B cell (primary cell): ENCODE data around the gene FZD1. TPM values are rescaled to one million over a fixed set of nuclear protein-coding genes. Genes with fewer than 3 reads are reported as not detected.

Source experiments
- ATAC-seq: fragments of 200-7000 bp; cut with Tn5 transposase; one replicate; pipeline ENCODE4 v1.10.0; 2021; ENCODE audit warnings: low read depth, mild to moderate bottlenecking, moderate number of reproducible peaks, moderate library complexity
- CTCF ChIA-PET: fragments of 350-600 bp; sonication (Branson Sonifier 250); formaldehyde crosslinking; loops from one replicate; lab custom pipeline; 2021; ENCODE audit warnings: antibody characterized with exemption, inconsistent platforms; lab: Charles Lee
- POLR2A ChIA-PET: fragments of 350-600 bp; sonication (Branson Sonifier 250); formaldehyde crosslinking; loops from one replicate; lab custom pipeline; 2021; ENCODE audit warnings: antibody characterized with exemption; lab: Charles Lee
- DNase-seq: peaks from one replicate; pipeline ENCODE4 v3.0.0; 2013
- H2AFZ ChIP-seq: 2 replicates; pipeline ENCODE4 v1.6.1; 2012; ENCODE audit warnings: mild to moderate bottlenecking, low read depth, low read length; ENCODE audit not compliant: insufficient read depth, poor library complexity, severe bottlenecking
- H3K27ac ChIP-seq, 2 donors: 1 replicate in 1 of 2; 2 replicates in 1 of 2; pipeline ENCODE4 v1.5.1; 2012 to 2013; ENCODE audit warnings: low read length in 2 of 2, mild to moderate bottlenecking in 2 of 2, moderate library complexity in 1 of 2
- H3K27me3 ChIP-seq, 4 experiments: fragments of 200-600 bp in 1 of 4; sonication (generic) in 1 of 4; replicated peaks in 1 of 4; 1 replicate in 2 of 4; 2 replicates in 2 of 4; pipeline versions ENCODE4 v1.6.1 to v1.7.0; 2013 to 2016; ENCODE audit warnings: low read length in 3 of 4, mild to moderate bottlenecking in 2 of 4, mixed read lengths in 1 of 4, moderate library complexity in 1 of 4; ENCODE audit not compliant: insufficient read depth in 4 of 4, control insufficient read depth in 3 of 4; ENCODE audit errors: control extremely low read depth in 1 of 4
- H3K36me3 ChIP-seq, 2 experiments: replicated peaks in 1 of 2; 1 replicate in 1 of 2; 2 replicates in 1 of 2; pipeline versions ENCODE4 v1.6.1 to v1.7.1; 2013; ENCODE audit warnings: low read length in 1 of 2; ENCODE audit not compliant: insufficient read depth in 2 of 2, control insufficient read depth in 1 of 2; ENCODE audit errors: control extremely low read depth in 1 of 2, extremely low read depth in 1 of 2
- H3K4me1 ChIP-seq, 2 donors: fragments of 200-600 bp in 1 of 2; sonication (generic) in 1 of 2; 1 replicate in 1 of 2; 2 replicates in 1 of 2; pipeline versions ENCODE4 v1.5.1 to v1.6.1; 2013 to 2017; ENCODE audit warnings: low read length in 2 of 2; ENCODE audit not compliant: control insufficient read depth in 2 of 2, insufficient read depth in 2 of 2
- H3K4me2 ChIP-seq: replicated peaks from 2 replicates; pipeline ENCODE3; 2012; ENCODE audit warnings: mild to moderate bottlenecking, low read depth, low read length; ENCODE audit not compliant: poor library complexity, severe bottlenecking
- H3K4me3 ChIP-seq, 5 experiments: fragments of 200-600 bp in 1 of 5; sonication (generic) in 1 of 5; 1 replicate in 3 of 5; 2 replicates in 2 of 5; pipeline versions ENCODE4 v1.5.1 to v1.7.0; 2011 to 2016; ENCODE audit warnings: low read length in 4 of 5, mild to moderate bottlenecking in 4 of 5, low read depth in 2 of 5, control low read depth in 1 of 5, moderate library complexity in 1 of 5; ENCODE audit not compliant: insufficient read depth in 1 of 5; ENCODE audit errors: control extremely low read depth in 1 of 5, extremely low read depth in 1 of 5
- H3K79me2 ChIP-seq: fragments of 200-600 bp; sonication (generic); one replicate; pipeline ENCODE4 v1.6.0; 2016; ENCODE audit warnings: low read length; ENCODE audit not compliant: control insufficient read depth, insufficient read depth
- H3K9ac ChIP-seq: fragments of 200-600 bp; sonication (generic); 2 replicates; pipeline ENCODE4 v1.6.1; 2017; ENCODE audit warnings: mild to moderate bottlenecking, low read length, moderate library complexity
- H3K9me3 ChIP-seq, 3 donors: one replicate each; pipeline versions ENCODE4 v1.6.1 to v1.7.1; 2013; ENCODE audit warnings: low read length in 2 of 3; ENCODE audit not compliant: control insufficient read depth in 2 of 3, insufficient read depth in 1 of 3; ENCODE audit errors: control extremely low read depth in 1 of 3
- H4K20me1 ChIP-seq: 2 replicates; pipeline ENCODE4 v1.6.0; 2012; ENCODE audit warnings: mild to moderate bottlenecking, low read length; ENCODE audit not compliant: insufficient read depth, control insufficient read depth, poor library complexity, severe bottlenecking
- H3K27ac Mint-ChIP-seq: one replicate; pipeline ENCODE4 v1.8.0; 2021; ENCODE audit warnings: mixed read lengths
- H3K27me3 Mint-ChIP-seq: one replicate; pipeline ENCODE4 v1.8.0; 2021; ENCODE audit warnings: mixed read lengths
- H3K4me1 Mint-ChIP-seq: one replicate; pipeline ENCODE4 v1.8.0; 2021; ENCODE audit warnings: mixed read lengths
- H3K4me3 Mint-ChIP-seq: one replicate; pipeline ENCODE4 v1.8.0; 2021; ENCODE audit warnings: mixed read lengths
- H3K9me3 Mint-ChIP-seq: one replicate; pipeline ENCODE4 v1.8.0; 2022; ENCODE audit warnings: mixed read lengths; ENCODE audit not compliant: insufficient read depth
- EZH2 ChIP-seq: IDR thresholded peaks from 2 replicates; pipeline ENCODE4 v1.6.1; 2012; ENCODE audit warnings: borderline replicate concordance, low read depth, mild to moderate bottlenecking, moderate library complexity, low read length; ENCODE audit not compliant: insufficient read depth, poor library complexity, severe bottlenecking
- WGBS: methylation state at CpG from one replicate; pipeline ENCODE4 v1.1.5; 2013; ENCODE audit warnings: missing lambda C conversion rate; ENCODE audit not compliant: insufficient coverage; 5-methylcytosine and 5-hydroxymethylcytosine counted together
- intact Hi-C: fragments of 100-400 bp; cut with micrococcal nuclease; formaldehyde crosslinking; loops from one replicate; pipeline ENCODE4 v1.10.0; 2022
- polyA minus RNA-seq: library from RNA; depleted of rRNA, polyadenylated mRNA; stranded (reverse); fragments of >200 nt; gene quantifications from 2 replicates; pipeline ENCODE4 v1.2.3, GENCODE V29; 2012
- polyA plus RNA-seq: library from polyadenylated mRNA; depleted of rRNA; stranded (reverse); fragments of >200 nt; gene quantifications from 2 replicates; pipeline ENCODE4 v1.2.3, GENCODE V29; 2012
- total RNA-seq, 2 donors: library from RNA; stranded (reverse); fragments of 120-200 nt in 1 of 2; gene quantifications; 1 replicate in 1 of 2; 2 replicates in 1 of 2; pipeline versions ENCODE4 v1.2.3 to v1.2.4, GENCODE V29; 2013 to 2022
- TF ChIP-seq, protein P1 (sequence below): fragments of 200-600 bp; IDR thresholded peaks from one replicate; pipeline ENCODE4 v1.8.0; 2022; ENCODE audit warnings: antibody characterized with exemption, mild to moderate bottlenecking

The FZD1 gene
- total RNA-seq (0.49 and 0.56 TPM in 2 replicates), polyA plus RNA-seq (0.10 and 0.15 TPM in 2 replicates), polyA minus RNA-seq (0.43 and 0.86 TPM in 2 replicates)
- 0.65 TPM for total RNA-seq (2013)

GRCh38 chr7:91264046-91264923 is at the start of gene FZD1:
Gene FZD1, plus strand, starts transcription at chr7:91264433. Its CDS starts 448 bp downstream, at chr7:91264881.
- Mint-ChIP-seq H3K27ac (peak within 1 kb of the TSS; percentile 53), H3K4me1 (peaks cover 24% of the 10 kb centered on the region), H3K27me3 (peaks cover 50% of the 10 kb centered on the region), H3K9me3 (no peaks in the 10 kb centered on the region), H3K4me3 (peak within 1 kb of the TSS; percentile 94)
- Histone ChIP-seq H4K20me1 (no peaks in the 10 kb centered on the region), H3K79me2 (no peaks in the 10 kb centered on the region), H3K9me3 (peaks cover 0 to 14% (median 0%) of the 10 kb centered on the region in 3 donors), H3K27ac (no peak within 1 kb of the TSS), H3K4me3 (peak within 1 kb of the TSS; percentile 41 to 76 (median 57)), H2AFZ (peak within 1 kb of the TSS; percentile 91), H3K36me3 (no peaks in the 10 kb centered on the region), H3K4me1 (peaks cover 24 to 25% of the 10 kb centered on the region in 2 donors), H3K9ac (peak within 1 kb of the TSS; percentile 72), H3K4me2 (peak within 1 kb of the TSS; percentile 98), H3K27me3 (peaks cover 0 to 45% (median 27%) of the 10 kb centered on the region in 4 experiments)
- CTCF ChIA-PET: no interaction called here
- ATAC-seq (peak; percentile 78), DNase-seq (peak; percentile 62)
- TF ChIP-seq, protein P1, sequence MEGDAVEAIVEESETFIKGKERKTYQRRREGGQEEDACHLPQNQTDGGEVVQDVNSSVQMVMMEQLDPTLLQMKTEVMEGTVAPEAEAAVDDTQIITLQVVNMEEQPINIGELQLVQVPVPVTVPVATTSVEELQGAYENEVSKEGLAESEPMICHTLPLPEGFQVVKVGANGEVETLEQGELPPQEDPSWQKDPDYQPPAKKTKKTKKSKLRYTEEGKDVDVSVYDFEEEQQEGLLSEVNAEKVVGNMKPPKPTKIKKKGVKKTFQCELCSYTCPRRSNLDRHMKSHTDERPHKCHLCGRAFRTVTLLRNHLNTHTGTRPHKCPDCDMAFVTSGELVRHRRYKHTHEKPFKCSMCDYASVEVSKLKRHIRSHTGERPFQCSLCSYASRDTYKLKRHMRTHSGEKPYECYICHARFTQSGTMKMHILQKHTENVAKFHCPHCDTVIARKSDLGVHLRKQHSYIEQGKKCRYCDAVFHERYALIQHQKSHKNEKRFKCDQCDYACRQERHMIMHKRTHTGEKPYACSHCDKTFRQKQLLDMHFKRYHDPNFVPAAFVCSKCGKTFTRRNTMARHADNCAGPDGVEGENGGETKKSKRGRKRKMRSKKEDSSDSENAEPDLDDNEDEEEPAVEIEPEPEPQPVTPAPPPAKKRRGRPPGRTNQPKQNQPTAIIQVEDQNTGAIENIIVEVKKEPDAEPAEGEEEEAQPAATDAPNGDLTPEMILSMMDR: no peak
- TF ChIP-seq EZH2: peak; percentile 16
- intact Hi-C loops: loop anchor here (10.0 kb wide), 1 partner anchor 179 kb away; no protein-coding TSS in a partner anchor
- POLR2A ChIA-PET: no interaction called here
- WGBS: under 1% methylated on average over 88 of the region's 90 CpGs

GRCh38 chr7:91226411-91226810 is 37.8 kb upstream of the FZD1 start:
- no peaks in the 10 kb centered on the region for H3K9me3 ChIP-seq
- TF ChIP-seq EZH2: no peak
- TF ChIP-seq, protein P1: no peak
- Mint-ChIP-seq H3K27ac (no peak overlapping the region), H3K4me3 (no peak overlapping the region), H3K4me1 (no peaks in the 10 kb centered on the region), H3K27me3 (peaks cover 9% of the 10 kb centered on the region), H3K9me3 (no peaks in the 10 kb centered on the region)
- no peaks in the 10 kb centered on the region for H3K27me3 ChIP-seq
- no peak for ATAC-seq
- intact Hi-C loops: no loop called here
- no peak overlapping the region for H3K4me3 ChIP-seq
- H3K4me2 ChIP-seq: no peak overlapping the region
- no peak for DNase-seq
- POLR2A ChIA-PET: no interaction called here
- no peak overlapping the region for H2AFZ ChIP-seq
- H4K20me1 ChIP-seq: no peaks in the 10 kb centered on the region
- no peaks in the 10 kb centered on the region for H3K79me2 ChIP-seq
- WGBS: no CpG with 5 or more reads among the region's 2 CpGs
- H3K9ac ChIP-seq: no peak overlapping the region
- H3K27ac ChIP-seq: no peak overlapping the region
- H3K36me3 ChIP-seq: no peaks in the 10 kb centered on the region
- no peaks in the 10 kb centered on the region for H3K4me1 ChIP-seq
- CTCF ChIA-PET: no interaction called here
